ENCODE measurements around the gene BNC2. TPM values are rescaled to one million over a fixed set of nuclear protein-coding genes. Genes with fewer than 3 reads are reported as not detected.
A peak's percentile ranks its signal among the peaks of the same experiment; 100 is the strongest.

Gene BNC2
- total RNA-seq, 1 experiment from 2014 or later = 43.6 TPM

- no peak overlapping the region for H2BK12ac ChIP-seq (ENCODE audit: insufficient read length, low read depth, low read length)
- no peak overlapping the region for H3K14ac ChIP-seq (ENCODE audit: insufficient read depth, low read length)
- no peaks in the 10 kb centered on the region for H3K23me2 ChIP-seq (ENCODE audit: insufficient read length, low read depth, low read length, poor library complexity, severe bottlenecking)
- 0 out of 5 replicates have a peak overlapping the region, but pooled peaks of 1 of the 2 experiments have one; percentile 11 for H3K4me3 Mint-ChIP-seq
- no peak overlapping the region for H2BK5ac ChIP-seq (ENCODE audit: insufficient read length, low read length)
- no CpG with 5 or more reads among the region's 13 CpGs for WGBS (ENCODE audit: extremely low coverage, insufficient read length, low lambda C conversion rate)
- no peak for DNase-seq
- no peak overlapping the region for H4K8ac ChIP-seq (replicated peaks; ENCODE audit: insufficient read length, low read depth, low read length)
- H2BK20ac ChIP-seq (ENCODE audit: low read depth, low read length, poor library complexity, severe bottlenecking) = no peak overlapping the region
- H3K56ac ChIP-seq (ENCODE audit: insufficient read length, low read depth, low read length) = no peak overlapping the region
- peaks cover 68 to 77% of the 10 kb centered on the region in 2 experiments for H3K4me1 Mint-ChIP-seq
- no peak overlapping the region for H2AFZ ChIP-seq (ENCODE audit: low read length)
- no peaks in the 10 kb centered on the region for H3K27me3 ChIP-seq (ENCODE audit: insufficient read depth, low read length)
- no peak overlapping the region for H2BK15ac ChIP-seq (ENCODE audit: low read depth, low read length)
- H2AK5ac ChIP-seq (ENCODE audit: insufficient read length, low read length) = no peak overlapping the region
- no peaks in the 10 kb centered on the region for H3K9me3 Mint-ChIP-seq
- no peaks in the 10 kb centered on the region for H3K9me3 ChIP-seq (ENCODE audit: control insufficient read depth, low read depth, low read length)
- H3K4me2 ChIP-seq (ENCODE audit: insufficient read depth, insufficient read length, low read length) = no peak overlapping the region
- H3K4me1 ChIP-seq (ENCODE audit: insufficient read depth, low read length) = peaks cover 13% of the 10 kb centered on the region
- no peak overlapping the region for H2BK120ac ChIP-seq (ENCODE audit: low read depth, low read length, poor library complexity, severe bottlenecking)
- no peak overlapping the region for H3K18ac ChIP-seq (ENCODE audit: insufficient read length, low read depth, low read length)
- no peaks in the 10 kb centered on the region for H3K27me3 Mint-ChIP-seq (ENCODE audit: low read depth)
- no peaks in the 10 kb centered on the region for H4K20me1 ChIP-seq (ENCODE audit: control insufficient read depth, insufficient read depth, insufficient read length)
- no peaks in the 10 kb centered on the region for H3K79me1 ChIP-seq (ENCODE audit: insufficient read depth, low read depth, low read length, poor library complexity, severe bottlenecking)
- H3K27ac ChIP-seq (ENCODE audit: insufficient read length, low read depth, low read length) = no peak overlapping the region
- no peaks in the 10 kb centered on the region for H3K79me2 ChIP-seq (ENCODE audit: insufficient read depth, low read length)
- H3K36me3 Mint-ChIP-seq (ENCODE audit: insufficient read depth in 1 of 3, low read depth in 3 of 3) = no peaks in the 10 kb centered on the region
- H4K91ac ChIP-seq (ENCODE audit: insufficient read length, low read depth, low read length) = no peak overlapping the region
- H3K4ac ChIP-seq (ENCODE audit: low read depth, low read length) = no peak overlapping the region
- TF ChIP-seq, protein P1, sequence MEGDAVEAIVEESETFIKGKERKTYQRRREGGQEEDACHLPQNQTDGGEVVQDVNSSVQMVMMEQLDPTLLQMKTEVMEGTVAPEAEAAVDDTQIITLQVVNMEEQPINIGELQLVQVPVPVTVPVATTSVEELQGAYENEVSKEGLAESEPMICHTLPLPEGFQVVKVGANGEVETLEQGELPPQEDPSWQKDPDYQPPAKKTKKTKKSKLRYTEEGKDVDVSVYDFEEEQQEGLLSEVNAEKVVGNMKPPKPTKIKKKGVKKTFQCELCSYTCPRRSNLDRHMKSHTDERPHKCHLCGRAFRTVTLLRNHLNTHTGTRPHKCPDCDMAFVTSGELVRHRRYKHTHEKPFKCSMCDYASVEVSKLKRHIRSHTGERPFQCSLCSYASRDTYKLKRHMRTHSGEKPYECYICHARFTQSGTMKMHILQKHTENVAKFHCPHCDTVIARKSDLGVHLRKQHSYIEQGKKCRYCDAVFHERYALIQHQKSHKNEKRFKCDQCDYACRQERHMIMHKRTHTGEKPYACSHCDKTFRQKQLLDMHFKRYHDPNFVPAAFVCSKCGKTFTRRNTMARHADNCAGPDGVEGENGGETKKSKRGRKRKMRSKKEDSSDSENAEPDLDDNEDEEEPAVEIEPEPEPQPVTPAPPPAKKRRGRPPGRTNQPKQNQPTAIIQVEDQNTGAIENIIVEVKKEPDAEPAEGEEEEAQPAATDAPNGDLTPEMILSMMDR (conservative IDR thresholded peaks at IDR 0.05) = no peak
- no peak overlapping the region for H4K5ac ChIP-seq (ENCODE audit: insufficient read length, low read depth, low read length)
- H3K23ac ChIP-seq (ENCODE audit: insufficient read length, low read depth, low read length) = no peak overlapping the region
- H3K27ac Mint-ChIP-seq = peak overlapping the region; percentile 2 to 66 (median 7)
- H3K9ac ChIP-seq (ENCODE audit: extremely low read depth, insufficient read length, low read length) = no peak overlapping the region
- H3T11ph ChIP-seq (ENCODE audit: low read length) = no peak overlapping the region
Measured at GRCh38 chr9:16653491-16654399, 216.7 kb downstream of the BNC2 start.

Data from H9 (cell line).